GM06990 (cell line): Measurements from ENCODE around the gene HPCAL1.

Source experiments
- DNase-seq: peaks from one replicate; pipeline ENCODE4 v3.0.0-alpha.2; 2011; ENCODE audit not compliant: insufficient read length; ENCODE audit errors: extremely low read depth
- H3K27me3 ChIP-seq: replicated peaks from 2 replicates; pipeline ENCODE4 v1.6.0; 2011; ENCODE audit warnings: low read length; ENCODE audit not compliant: control insufficient read depth, insufficient read depth
- H3K36me3 ChIP-seq: 2 replicates; pipeline ENCODE4 v1.5.1; 2011; ENCODE audit warnings: low read length; ENCODE audit not compliant: control insufficient read depth, insufficient read depth
- H3K4me3 ChIP-seq: replicated peaks from 2 replicates; pipeline ENCODE4 v1.5.1; 2011; ENCODE audit warnings: low read depth, mild to moderate bottlenecking, control low read depth, low read length
- CTCF ChIP-seq: IDR thresholded peaks from 2 replicates; pipeline ENCODE4 v1.5.1; 2011; ENCODE audit warnings: low read length, control low read depth, mild to moderate bottlenecking, inconsistent platforms; ENCODE audit not compliant: insufficient read depth, poor library complexity, severe bottlenecking

HPCAL1 gene

GRCh38 chr2:10311736-10312135 lies 9.0 kb downstream of the HPCAL1 start:
- peaks cover 3% of the 10 kb centered on the region for H3K27me3 ChIP-seq
- TF ChIP-seq CTCF, result no peak
- DNase-seq, result no peak
- H3K36me3 ChIP-seq, result no peaks in the 10 kb centered on the region
- no peak overlapping the region for H3K4me3 ChIP-seq

- TF ChIP-seq CTCF, result no peak
- H3K36me3 ChIP-seq, result no peaks in the 10 kb centered on the region
These were observed 9.8 kb downstream of the HPCAL1 start for GRCh38 chr2:10312437-10312957.

GRCh38 chr2:10316336-10316735 lies 13.6 kb downstream of the HPCAL1 start:
- Histone ChIP-seq H3K4me3 (no peak overlapping the region), H3K27me3 (no peaks in the 10 kb centered on the region), H3K36me3 (no peaks in the 10 kb centered on the region)
- TF ChIP-seq CTCF, result no peak
- DNase-seq, result no peak

More at GRCh38 chr2:10312437-10312957, 9.8 kb downstream of the HPCAL1 start:
- Histone ChIP-seq H3K4me3 (no peak overlapping the region), H3K27me3 (no peaks in the 10 kb centered on the region; the same call in 1 of the 2 replicates)
- DNase-seq, result no peak

GRCh38 chr2:10316860-10317259 lies 14.2 kb downstream of the HPCAL1 start:
- H3K4me3 ChIP-seq, result no peak overlapping the region
- H3K36me3 ChIP-seq, result no peaks in the 10 kb centered on the region
- no peaks in the 10 kb centered on the region for H3K27me3 ChIP-seq
- no peak for DNase-seq
- no peak for TF ChIP-seq CTCF

GRCh38 chr2:10317646-10318045 lies 14.9 kb downstream of the HPCAL1 start:
- Histone ChIP-seq H3K4me3 (no peak overlapping the region), H3K36me3 (no peaks in the 10 kb centered on the region), H3K27me3 (no peaks in the 10 kb centered on the region)
- no peak for DNase-seq
- no peak for TF ChIP-seq CTCF

GRCh38 chr2:10318345-10318744 lies 15.6 kb downstream of the HPCAL1 start:
- Histone ChIP-seq H3K27me3 (no peaks in the 10 kb centered on the region), H3K36me3 (no peaks in the 10 kb centered on the region), H3K4me3 (no peak overlapping the region)
- TF ChIP-seq CTCF, result no peak
- DNase-seq, result no peak
